EH (cell line): Measurements from ENCODE around the gene SHANK3.
"Not testable (repeated sequence)": the region's sequence is repeated elsewhere in the genome, so short reads cannot be mapped to it uniquely, and the experiment has no call there.

Source experiments
- DNase-seq: peaks from one replicate; pipeline ENCODE4 v3.0.0-alpha.2; 2015; ENCODE audit warnings: low read depth

SHANK3 gene

GRCh38 chr22:50653256-50653655 is 19.4 kb upstream of the SHANK3 start:
- DNase-seq = no peak

GRCh38 chr22:50654664-50655063 is 18.0 kb upstream of the SHANK3 start:
- not testable (repeated sequence) for DNase-seq

GRCh38 chr22:50656122-50657070 is 16.2 kb upstream of the SHANK3 start:
- peak; percentile 76 for DNase-seq

GRCh38 chr22:50657925-50658324 is 14.7 kb upstream of the SHANK3 start:
- no peak for DNase-seq

- not testable (repeated sequence) for DNase-seq
Observed at GRCh38 chr22:50659711-50660110, 12.9 kb upstream of the SHANK3 start.

- DNase-seq = no peak
Observed at GRCh38 chr22:50660306-50660705, 12.3 kb upstream of the SHANK3 start.

GRCh38 chr22:50665212-50665611 is 7.4 kb upstream of the SHANK3 start:
- DNase-seq = no peak

GRCh38 chr22:50665738-50666137 is 6.9 kb upstream of the SHANK3 start:
- DNase-seq = no peak

- no peak for DNase-seq
Observed at GRCh38 chr22:50670513-50670912, 2.1 kb upstream of the SHANK3 start.

GRCh38 chr22:50670914-50671538 is 1.6 kb upstream of the SHANK3 start:
- no peak for DNase-seq

GRCh38 chr22:50671641-50672040 is 982 bp upstream of the SHANK3 start:
- no peak for DNase-seq

- no peak for DNase-seq
Observed at GRCh38 chr22:50672041-50672440, 582 bp upstream of the SHANK3 start.

- no peak for DNase-seq
Observed at GRCh38 chr22:50673231-50674129, 857 bp downstream of the SHANK3 start.

- no peak for DNase-seq
Observed at GRCh38 chr22:50674130-50674500, 1.5 kb downstream of the SHANK3 start.

- DNase-seq = no peak
Observed at GRCh38 chr22:50674606-50675552, 2.3 kb downstream of the SHANK3 start.

- DNase-seq = no peak
Observed at GRCh38 chr22:50675553-50676179, 3.0 kb downstream of the SHANK3 start.

- DNase-seq = no peak
Observed at GRCh38 chr22:50676180-50676636, 3.6 kb downstream of the SHANK3 start.

- DNase-seq = no peak
Observed at GRCh38 chr22:50676661-50677492, 4.3 kb downstream of the SHANK3 start.

GRCh38 chr22:50677493-50678217 is 5.0 kb downstream of the SHANK3 start:
- DNase-seq = no peak
